ENCODE measurements around the gene TFDP1. TPM values are rescaled to one million over a fixed set of nuclear protein-coding genes. Genes with fewer than 3 reads are reported as not detected.

The TFDP1 gene
- total RNA-seq, 1 donor from 2014 or later, result 15.8 TPM

DNA sequence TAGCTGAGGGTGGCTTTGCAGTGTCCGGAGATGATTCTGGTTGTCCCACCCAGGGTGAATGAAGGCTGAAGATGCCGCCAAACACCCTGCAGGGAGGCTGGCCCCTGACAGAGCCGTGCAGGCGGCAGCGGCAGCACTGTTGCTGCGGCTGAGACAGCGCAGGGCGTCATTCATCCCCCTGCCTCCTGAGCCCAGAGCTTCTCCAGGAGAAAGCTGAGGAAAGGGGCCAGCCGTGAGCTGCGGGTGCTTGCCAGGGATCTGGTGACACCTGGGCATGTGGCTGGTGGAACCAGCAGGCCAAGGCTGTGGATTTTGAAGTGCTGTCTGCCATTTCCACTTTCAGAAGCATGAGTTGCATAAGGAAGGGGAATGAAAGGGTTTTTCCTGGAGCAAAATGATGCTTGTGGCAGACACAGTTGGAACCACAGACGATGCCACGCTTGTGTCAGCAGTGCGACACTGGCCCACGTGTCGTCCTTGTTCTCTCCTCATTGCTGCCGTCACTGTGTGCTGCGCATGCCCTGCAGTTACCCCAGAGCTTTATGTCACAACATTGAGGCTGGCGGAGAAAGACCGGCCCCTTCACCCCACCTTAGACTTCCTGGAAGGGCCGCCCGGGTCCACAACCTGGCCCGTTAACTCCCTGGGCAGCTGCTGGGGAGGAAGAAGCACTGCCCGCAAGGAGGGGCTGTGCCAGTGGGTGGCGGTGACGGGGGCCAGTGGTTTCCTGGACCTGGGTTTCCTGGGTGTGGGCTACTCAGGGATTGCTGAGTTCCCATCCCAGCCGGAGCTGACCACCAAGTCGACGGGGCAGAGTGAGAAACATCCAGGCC, 22.7 kb downstream of the TFDP1 start:
- no peaks in the 10 kb centered on the region for H3K27me3 ChIP-seq
- H3K4me3 ChIP-seq, result no peak overlapping the region
- intact Hi-C loops (cut with DNase I), result no loop called here
- DNase-seq (ENCODE audit: low spot score in 2 of 2), result peak in 1 of 2 donors; percentile 18
- H3K36me3 ChIP-seq, result peaks cover 0 to 4% of the 10 kb centered on the region in 2 donors
- TF ChIP-seq, protein P1, sequence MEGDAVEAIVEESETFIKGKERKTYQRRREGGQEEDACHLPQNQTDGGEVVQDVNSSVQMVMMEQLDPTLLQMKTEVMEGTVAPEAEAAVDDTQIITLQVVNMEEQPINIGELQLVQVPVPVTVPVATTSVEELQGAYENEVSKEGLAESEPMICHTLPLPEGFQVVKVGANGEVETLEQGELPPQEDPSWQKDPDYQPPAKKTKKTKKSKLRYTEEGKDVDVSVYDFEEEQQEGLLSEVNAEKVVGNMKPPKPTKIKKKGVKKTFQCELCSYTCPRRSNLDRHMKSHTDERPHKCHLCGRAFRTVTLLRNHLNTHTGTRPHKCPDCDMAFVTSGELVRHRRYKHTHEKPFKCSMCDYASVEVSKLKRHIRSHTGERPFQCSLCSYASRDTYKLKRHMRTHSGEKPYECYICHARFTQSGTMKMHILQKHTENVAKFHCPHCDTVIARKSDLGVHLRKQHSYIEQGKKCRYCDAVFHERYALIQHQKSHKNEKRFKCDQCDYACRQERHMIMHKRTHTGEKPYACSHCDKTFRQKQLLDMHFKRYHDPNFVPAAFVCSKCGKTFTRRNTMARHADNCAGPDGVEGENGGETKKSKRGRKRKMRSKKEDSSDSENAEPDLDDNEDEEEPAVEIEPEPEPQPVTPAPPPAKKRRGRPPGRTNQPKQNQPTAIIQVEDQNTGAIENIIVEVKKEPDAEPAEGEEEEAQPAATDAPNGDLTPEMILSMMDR (IDR thresholded peaks at IDR 0.05), result no peak
- no peak overlapping the region for H3K27ac ChIP-seq
- no peaks in the 10 kb centered on the region for H3K4me1 ChIP-seq
- no peaks in the 10 kb centered on the region for H3K9me3 ChIP-seq

DNA sequence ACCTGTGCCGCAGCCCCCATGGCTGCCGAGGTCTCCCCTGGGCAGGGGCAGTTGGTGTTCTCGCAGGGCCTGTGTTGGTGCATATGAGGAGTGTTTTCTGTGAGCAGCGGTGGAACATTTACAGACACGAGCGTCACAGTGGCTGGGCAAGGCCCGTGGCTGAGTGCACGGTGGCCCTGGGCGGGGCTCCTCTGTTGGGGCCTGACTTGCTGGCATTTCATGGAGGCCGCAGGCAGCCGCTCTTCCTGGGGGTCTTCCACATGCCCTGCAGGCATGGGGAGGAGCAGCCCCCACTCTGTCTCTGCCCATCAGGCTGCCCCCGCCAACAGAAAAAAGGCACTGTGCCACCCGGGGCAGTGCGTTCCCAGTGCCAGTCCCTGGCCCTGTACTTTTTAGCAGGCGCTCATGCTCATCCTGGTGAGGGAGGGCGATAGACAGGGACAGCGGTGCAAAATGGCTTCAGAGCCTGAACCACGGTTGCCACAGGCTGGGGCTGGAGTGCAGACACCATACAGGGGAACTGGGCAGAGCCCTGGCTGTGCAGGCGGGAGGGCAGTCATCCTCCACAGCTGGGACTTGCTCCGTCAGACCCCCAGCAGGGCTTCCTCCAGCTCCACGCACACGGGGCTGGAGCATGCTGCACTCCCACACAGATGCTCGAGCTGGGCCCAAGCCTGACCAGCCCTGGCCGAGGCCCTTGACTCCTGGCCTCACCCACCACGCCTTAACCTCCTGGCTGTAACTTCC, 23.5 kb downstream of the TFDP1 start:
- intact Hi-C loops (cut with DNase I), result no loop called here
- no peak overlapping the region for H3K4me3 ChIP-seq
- no peaks in the 10 kb centered on the region for H3K4me1 ChIP-seq
- H3K27me3 ChIP-seq, result no peaks in the 10 kb centered on the region
- TF ChIP-seq, protein P1 (IDR thresholded peaks at IDR 0.05), result no peak
- peaks cover 0 to 4% of the 10 kb centered on the region in 2 donors for H3K36me3 ChIP-seq
- no peak for DNase-seq (ENCODE audit: low spot score in 2 of 2)
- no peak overlapping the region for H3K27ac ChIP-seq
- H3K9me3 ChIP-seq, result no peaks in the 10 kb centered on the region

DNA sequence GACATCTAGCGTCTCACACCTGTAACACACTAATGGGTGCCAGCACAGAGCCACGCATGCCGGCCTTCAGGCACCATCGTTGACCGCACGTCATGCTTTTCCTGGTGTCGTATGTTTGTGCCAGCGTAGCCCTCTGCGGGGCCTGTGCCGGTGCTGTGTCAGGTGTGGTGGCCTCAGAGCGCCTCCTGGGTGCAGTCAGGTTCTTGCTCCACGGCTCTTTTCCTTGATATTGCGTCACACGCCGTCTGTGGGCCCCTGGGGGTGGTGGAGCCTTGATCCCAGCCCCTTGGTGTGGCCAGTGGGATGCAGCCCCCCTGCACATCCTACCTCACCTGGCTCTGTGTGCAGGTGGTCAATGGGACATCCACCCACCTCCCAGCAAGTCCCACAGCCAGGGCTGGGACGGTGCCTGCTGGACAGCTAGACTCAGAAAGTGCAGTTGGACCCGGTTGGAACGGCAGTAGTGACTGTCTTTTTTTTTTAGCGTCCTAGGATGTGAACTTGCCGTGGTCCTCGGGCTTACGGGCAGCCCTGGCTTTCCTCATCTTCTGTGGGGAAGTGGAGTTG, 24.5 kb downstream of the TFDP1 start:
- Histone ChIP-seq H3K9me3 (no peaks in the 10 kb centered on the region), H3K4me1 (no peaks in the 10 kb centered on the region), H3K36me3 (peaks cover 0 to 4% of the 10 kb centered on the region in 2 donors), H3K4me3 (no peak overlapping the region), H3K27me3 (no peaks in the 10 kb centered on the region), H3K27ac (no peak overlapping the region)
- intact Hi-C loops (cut with DNase I), result no loop called here
- DNase-seq (ENCODE audit: low spot score in 2 of 2), result no peak
- TF ChIP-seq, protein P1 (IDR thresholded peaks at IDR 0.05), result no peak

DNA sequence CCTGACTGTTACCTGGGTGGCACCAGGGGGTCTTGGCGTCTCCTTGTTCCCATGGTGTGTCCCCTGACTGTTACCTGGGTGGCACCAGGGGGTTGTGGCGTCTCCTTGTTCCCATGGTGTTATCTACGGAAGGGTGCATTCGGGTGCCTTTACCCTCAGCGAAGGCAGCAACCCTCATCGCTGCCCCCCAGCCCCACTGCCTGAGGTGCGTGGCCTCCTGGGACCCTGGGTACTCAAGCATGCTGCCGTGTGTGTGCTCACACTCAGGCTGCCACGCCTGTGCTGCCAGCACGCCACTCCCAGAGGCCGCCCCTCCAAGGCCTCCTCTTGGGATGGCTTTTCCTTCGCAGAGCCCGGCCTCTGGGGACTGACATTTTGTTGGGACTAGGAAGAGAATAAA, 25.1 kb downstream of the TFDP1 start:
- DNase-seq (ENCODE audit: low spot score in 2 of 2), result no peak
- intact Hi-C loops (cut with DNase I), result no loop called here
- Histone ChIP-seq H3K4me3 (no peak overlapping the region), H3K36me3 (peaks cover 0 to 4% of the 10 kb centered on the region in 2 donors), H3K9me3 (no peaks in the 10 kb centered on the region), H3K27me3 (no peaks in the 10 kb centered on the region), H3K4me1 (no peaks in the 10 kb centered on the region), H3K27ac (no peak overlapping the region)
- TF ChIP-seq, protein P1 (IDR thresholded peaks at IDR 0.05), result no peak

DNA sequence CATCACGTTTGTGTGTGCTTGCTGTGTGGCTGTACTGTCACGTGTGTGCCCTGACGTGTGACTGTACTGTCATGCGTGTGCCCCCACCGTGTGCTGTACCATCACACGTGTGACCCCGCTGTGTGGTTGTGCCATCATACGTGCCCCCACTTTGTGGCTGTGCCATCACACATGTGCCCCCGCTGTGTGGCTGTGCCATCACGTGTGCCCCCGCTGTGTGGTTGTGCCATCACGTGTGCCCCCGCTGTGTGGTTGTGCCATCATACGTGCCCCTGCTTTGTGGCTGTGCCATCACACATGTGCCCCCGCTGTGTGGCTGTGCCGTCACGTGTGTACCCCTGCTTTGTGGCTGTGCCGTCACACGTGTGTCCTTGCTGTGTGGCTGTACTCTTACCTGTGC, 25.7 kb downstream of the TFDP1 start:
- Histone ChIP-seq H3K27ac (no peak overlapping the region), H3K27me3 (no peaks in the 10 kb centered on the region), H3K4me3 (no peak overlapping the region), H3K36me3 (peaks cover 0 to 4% of the 10 kb centered on the region in 2 donors), H3K9me3 (no peaks in the 10 kb centered on the region), H3K4me1 (no peaks in the 10 kb centered on the region)
- TF ChIP-seq, protein P1 (IDR thresholded peaks at IDR 0.05), result no peak
- DNase-seq (ENCODE audit: low spot score in 2 of 2), result no peak
- intact Hi-C loops (cut with DNase I), result no loop called here
